ENCODE results near the gene CLCNKA.

DNA sequence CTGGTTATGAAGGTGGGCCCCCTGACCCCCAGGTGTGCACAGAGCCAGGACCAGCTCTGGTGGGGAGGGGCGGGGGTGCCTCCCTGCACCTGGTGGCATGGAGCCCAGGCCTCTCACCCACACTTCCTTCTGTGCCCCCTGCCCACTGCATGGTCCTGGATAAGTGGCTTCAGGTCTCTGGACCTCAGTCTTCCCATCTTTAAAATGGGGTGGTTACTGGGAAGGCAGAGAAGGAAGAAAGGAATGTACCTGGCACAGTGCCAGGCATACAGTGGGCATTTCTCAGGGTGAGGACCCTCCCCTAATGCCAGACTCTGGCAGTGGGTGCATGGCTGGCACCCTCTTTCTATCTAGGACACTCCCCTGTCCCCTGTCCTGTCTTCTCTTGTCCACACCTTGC is 7.5 kb downstream of the CLCNKA start:
- TF ChIP-seq, protein P1, sequence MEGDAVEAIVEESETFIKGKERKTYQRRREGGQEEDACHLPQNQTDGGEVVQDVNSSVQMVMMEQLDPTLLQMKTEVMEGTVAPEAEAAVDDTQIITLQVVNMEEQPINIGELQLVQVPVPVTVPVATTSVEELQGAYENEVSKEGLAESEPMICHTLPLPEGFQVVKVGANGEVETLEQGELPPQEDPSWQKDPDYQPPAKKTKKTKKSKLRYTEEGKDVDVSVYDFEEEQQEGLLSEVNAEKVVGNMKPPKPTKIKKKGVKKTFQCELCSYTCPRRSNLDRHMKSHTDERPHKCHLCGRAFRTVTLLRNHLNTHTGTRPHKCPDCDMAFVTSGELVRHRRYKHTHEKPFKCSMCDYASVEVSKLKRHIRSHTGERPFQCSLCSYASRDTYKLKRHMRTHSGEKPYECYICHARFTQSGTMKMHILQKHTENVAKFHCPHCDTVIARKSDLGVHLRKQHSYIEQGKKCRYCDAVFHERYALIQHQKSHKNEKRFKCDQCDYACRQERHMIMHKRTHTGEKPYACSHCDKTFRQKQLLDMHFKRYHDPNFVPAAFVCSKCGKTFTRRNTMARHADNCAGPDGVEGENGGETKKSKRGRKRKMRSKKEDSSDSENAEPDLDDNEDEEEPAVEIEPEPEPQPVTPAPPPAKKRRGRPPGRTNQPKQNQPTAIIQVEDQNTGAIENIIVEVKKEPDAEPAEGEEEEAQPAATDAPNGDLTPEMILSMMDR (conservative IDR thresholded peaks at IDR 0.05; ENCODE audit: low read depth, low read length), result no peak
- TF ChIP-seq EZH2 (IDR thresholded peaks at IDR 0.05; ENCODE audit: low read length, unreplicated experiment), result no peak

Measured in PC-3 (cell line).